Measurements from ENCODE around the gene ANKLE1. TPM values are rescaled to one million over a fixed set of nuclear protein-coding genes. Genes with fewer than 3 reads are reported as not detected.
"Not testable (repeated sequence)": the region's sequence is repeated elsewhere in the genome, so short reads cannot be mapped to it uniquely, and the experiment has no call there.

The ANKLE1 gene
- total and polyA plus RNA-seq, 2 experiments from 2014 or later: 9.1 to 20.2 TPM

GRCh38 chr19:17294051-17294891 is 12.6 kb downstream of the ANKLE1 start:
- no peaks in the 10 kb centered on the region; the same call in 1 of the 2 replicates for H3K36me3 ChIP-seq (ENCODE audit: insufficient read depth)
- Mint-ChIP-seq H3K27me3 (ENCODE audit: insufficient read depth, low read depth, poor library complexity) (peaks cover 20% of the 10 kb centered on the region), H3K4me1 (peaks cover 6% of the 10 kb centered on the region), H3K4me3 (peak overlapping the region; percentile 82), H3K36me3 (ENCODE audit: low read depth) (peaks cover 31% of the 10 kb centered on the region), H3K27ac (peak overlapping the region; percentile 80), H3K9me3 (peaks cover 10% of the 10 kb centered on the region; the same call in 2 of the 3 replicates)
- no peaks in the 10 kb centered on the region for H3K27me3 ChIP-seq (ENCODE audit: insufficient read depth)
- H3K79me2 ChIP-seq (replicated peaks; ENCODE audit: insufficient read depth): peaks cover 15% of the 10 kb centered on the region
- peaks cover 18% of the 10 kb centered on the region for H3F3A ChIP-seq (replicated peaks; ENCODE audit: low read depth)
- peaks cover 11% of the 10 kb centered on the region for H3K4me1 ChIP-seq (ENCODE audit: insufficient read depth)
- peak overlapping the region; percentile 84; the same call in 1 of the 2 replicates for H3K27ac ChIP-seq (ENCODE audit: low read depth)
- TF ChIP-seq POLR2AphosphoS5 (IDR thresholded peaks at IDR 0.05; ENCODE audit: low read depth): 0 out of 2 replicates have a peak, but pooled peaks have one; percentile 20
- no peak for TF ChIP-seq ZNF331 (CRISPR knock-in tag; IDR thresholded peaks at IDR 0.05; ENCODE audit: low read depth)
- no peak for TF ChIP-seq JUNB (IDR thresholded peaks at IDR 0.05; ENCODE audit: unreplicated experiment)
- H4K20me1 ChIP-seq (replicated peaks; ENCODE audit: insufficient read depth): no peaks in the 10 kb centered on the region; the same call in 1 of the 2 replicates
- no peak overlapping the region for H2AFZ ChIP-seq
- peak overlapping the region; percentile 83; the same call in 1 of the 2 replicates for H3K4me2 ChIP-seq
- H3K9me2 ChIP-seq (ENCODE audit: insufficient read depth): no peaks in the 10 kb centered on the region
- ATAC-seq (peak; percentile 23), DNase-seq (ENCODE audit: low spot score) (peak; percentile 82)
- H3K4me3 ChIP-seq: peak overlapping the region; percentile 61

- not testable (repeated sequence) for H3K9me2 ChIP-seq (ENCODE audit: insufficient read depth); H3K4me1 Mint-ChIP-seq; H3K27me3 ChIP-seq (ENCODE audit: insufficient read depth); H3K36me3 ChIP-seq (ENCODE audit: insufficient read depth); DNase-seq (ENCODE audit: low spot score); H3K4me3 Mint-ChIP-seq; ATAC-seq; H3K4me3 ChIP-seq; H2AFZ ChIP-seq; H3K4me2 ChIP-seq; H3K27ac Mint-ChIP-seq; H4K20me1 ChIP-seq (replicated peaks; ENCODE audit: insufficient read depth)
- peaks cover 11% of the 10 kb centered on the region for H3K4me1 ChIP-seq (ENCODE audit: insufficient read depth)
- peaks cover 12% of the 10 kb centered on the region for H3F3A ChIP-seq (replicated peaks; ENCODE audit: low read depth)
- Mint-ChIP-seq H3K9me3 (peaks cover 10% of the 10 kb centered on the region; the same call in 2 of the 3 replicates), H3K27me3 (ENCODE audit: insufficient read depth, low read depth, poor library complexity) (peaks cover 14% of the 10 kb centered on the region), H3K36me3 (ENCODE audit: low read depth) (peaks cover 31% of the 10 kb centered on the region)
- peaks cover 15% of the 10 kb centered on the region for H3K79me2 ChIP-seq (replicated peaks; ENCODE audit: insufficient read depth)
- H3K27ac ChIP-seq (ENCODE audit: low read depth): peak overlapping the region; percentile 69; the same call in 1 of the 2 replicates
These were observed 13.8 kb downstream of the ANKLE1 start for GRCh38 chr19:17295551-17295950.

DNA sequence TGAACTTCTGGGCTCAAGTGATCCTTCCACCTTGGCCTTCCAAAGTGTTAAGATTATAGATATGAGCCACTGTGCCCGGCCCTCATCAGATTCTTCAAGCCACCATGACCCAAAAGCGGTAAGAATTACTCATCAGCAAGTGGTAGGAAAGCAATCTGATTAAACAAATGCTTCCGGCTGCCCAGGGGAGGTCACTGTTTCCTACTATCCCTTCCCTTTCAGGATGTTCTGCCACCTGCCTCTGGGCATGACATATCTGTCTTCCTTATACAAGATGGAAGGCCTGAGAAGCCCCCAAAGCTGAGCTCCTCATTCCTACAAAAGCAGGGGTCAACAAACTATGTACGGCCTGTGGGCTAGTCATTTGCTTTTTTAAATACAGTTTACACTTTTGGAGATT is 14.6 kb downstream of the ANKLE1 start:
- H3K27ac ChIP-seq (ENCODE audit: low read depth): peak overlapping the region; percentile 69; the same call in 1 of the 2 replicates
- Mint-ChIP-seq H3K4me3 (no peak overlapping the region), H3K27me3 (ENCODE audit: insufficient read depth, low read depth, poor library complexity) (peaks cover 14% of the 10 kb centered on the region), H3K4me1 (peaks cover 6% of the 10 kb centered on the region; the same call in 2 of the 3 replicates), H3K9me3 (peaks cover 10% of the 10 kb centered on the region; the same call in 2 of the 3 replicates), H3K36me3 (ENCODE audit: low read depth) (peaks cover 31% of the 10 kb centered on the region), H3K27ac (no peak overlapping the region)
- DNase-seq (ENCODE audit: low spot score): no peak
- ATAC-seq: no peak
- H3K4me2 ChIP-seq: no peak overlapping the region
- peaks cover 12% of the 10 kb centered on the region; the same call in 1 of the 2 replicates for H3F3A ChIP-seq (replicated peaks; ENCODE audit: low read depth)
- peaks cover 11% of the 10 kb centered on the region for H3K4me1 ChIP-seq (ENCODE audit: insufficient read depth)
- no peak for TF ChIP-seq JUNB (IDR thresholded peaks at IDR 0.05; ENCODE audit: unreplicated experiment)
- peak in 1 of 2 experiments; percentile 28; a peak in 1 of 4 replicates for TF ChIP-seq CTCF (conservative IDR thresholded peaks at IDR 0.05; ENCODE audit: low read depth in 2 of 2)
- peaks cover 15% of the 10 kb centered on the region for H3K79me2 ChIP-seq (replicated peaks; ENCODE audit: insufficient read depth)
- H4K20me1 ChIP-seq (replicated peaks; ENCODE audit: insufficient read depth): no peaks in the 10 kb centered on the region; the same call in 1 of the 2 replicates
- H3K27me3 ChIP-seq (ENCODE audit: insufficient read depth): no peaks in the 10 kb centered on the region
- H2AFZ ChIP-seq: no peak overlapping the region
- H3K4me3 ChIP-seq: no peak overlapping the region
- H3K9me2 ChIP-seq (ENCODE audit: insufficient read depth): no peaks in the 10 kb centered on the region
- no peaks in the 10 kb centered on the region; the same call in 1 of the 2 replicates for H3K36me3 ChIP-seq (ENCODE audit: insufficient read depth)

Data from GM23338 (cell line).